ENCODE measurements around the gene COL16A1. TPM values are rescaled to one million over a fixed set of nuclear protein-coding genes. Genes with fewer than 3 reads are reported as not detected.

COL16A1 gene
- total and polyA plus RNA-seq, 2 of the 13 experiments (the other 11 are each of a cell fraction or from before 2014, with no cell fraction given): 4.3 to 12.2 TPM

DNA sequence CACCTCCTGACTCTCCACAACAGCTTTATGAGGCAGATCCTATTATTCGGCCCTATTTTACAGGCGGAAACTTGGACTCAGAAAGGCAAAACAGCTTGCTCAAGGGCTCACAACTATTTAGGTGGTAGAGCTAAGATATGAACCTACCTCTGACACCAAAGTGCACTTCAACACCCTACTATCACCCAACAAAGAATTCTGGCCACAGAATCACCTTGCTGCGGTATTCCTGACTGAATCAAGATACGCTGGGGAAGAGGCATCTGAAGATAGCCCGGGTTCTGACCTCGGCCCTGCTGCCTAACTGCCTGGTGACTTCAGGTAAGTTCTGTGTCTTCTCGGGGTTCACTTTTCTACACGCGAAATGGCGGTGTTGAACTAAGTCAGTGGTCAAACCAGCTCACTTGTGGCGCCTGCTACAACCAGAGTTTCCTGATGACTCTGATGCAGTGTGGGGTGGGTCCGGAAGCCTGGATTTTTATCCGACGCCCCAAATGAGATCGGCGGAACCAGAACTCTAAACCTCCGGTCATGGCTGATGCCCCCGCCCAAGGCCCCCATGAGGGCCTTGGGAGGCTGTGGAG is 59.7 kb downstream of the COL16A1 start (continued):
- TF ChIP-seq ZNF138 (CRISPR knock-in tag; IDR thresholded peaks at IDR 0.05; ENCODE audit: low read depth) (0 out of 2 replicates have a peak, but pooled peaks have one; percentile 9), TBX3 (IDR thresholded peaks at IDR 0.05; ENCODE audit: borderline replicate concordance) (no peak), ZNF441 (CRISPR knock-in tag; IDR thresholded peaks at IDR 0.05; ENCODE audit: borderline replicate concordance) (0 out of 2 replicates have a peak, but pooled peaks have one; percentile 4), KLF15 (CRISPR knock-in tag; IDR thresholded peaks at IDR 0.05; ENCODE audit: borderline replicate concordance) (no peak), KLF12 (CRISPR knock-in tag; IDR thresholded peaks at IDR 0.05; ENCODE audit: borderline replicate concordance) (no peak), KDM2A (CRISPR knock-in tag; IDR thresholded peaks at IDR 0.05; ENCODE audit: borderline replicate concordance, low read depth) (no peak), ATM (IDR thresholded peaks at IDR 0.05; ENCODE audit: borderline replicate concordance) (no peak), EEA1 (CRISPR knock-in tag; IDR thresholded peaks at IDR 0.05; ENCODE audit: borderline replicate concordance) (peak; percentile 23; the same call in 1 of the 2 replicates), THAP11 (CRISPR knock-in tag; IDR thresholded peaks at IDR 0.05) (no peak), PHF20 (CRISPR knock-in tag; IDR thresholded peaks at IDR 0.05) (no peak), SNAPC2 (CRISPR knock-in tag; IDR thresholded peaks at IDR 0.05) (peak; percentile 68; the same call in 1 of the 2 replicates), SETDB1 (CRISPR knock-in tag; IDR thresholded peaks at IDR 0.05; ENCODE audit: borderline replicate concordance) (no peak), ZNF343 (CRISPR knock-in tag; IDR thresholded peaks at IDR 0.05) (no peak), ZBTB1 (CRISPR knock-in tag; IDR thresholded peaks at IDR 0.05; ENCODE audit: borderline replicate concordance) (no peak), RXRB (CRISPR knock-in tag; IDR thresholded peaks at IDR 0.05; ENCODE audit: borderline replicate concordance) (no peak), SIN3A (IDR thresholded peaks at IDR 0.05; ENCODE audit: borderline replicate concordance, low read depth, low read length) (no peak), TEAD3 (CRISPR knock-in tag; optimal IDR thresholded peaks at IDR 0.05; ENCODE audit: borderline replicate concordance) (no peak), HOXA7 (CRISPR knock-in tag; IDR thresholded peaks at IDR 0.05) (no peak)
- TF ChIP-seq, protein P1, sequence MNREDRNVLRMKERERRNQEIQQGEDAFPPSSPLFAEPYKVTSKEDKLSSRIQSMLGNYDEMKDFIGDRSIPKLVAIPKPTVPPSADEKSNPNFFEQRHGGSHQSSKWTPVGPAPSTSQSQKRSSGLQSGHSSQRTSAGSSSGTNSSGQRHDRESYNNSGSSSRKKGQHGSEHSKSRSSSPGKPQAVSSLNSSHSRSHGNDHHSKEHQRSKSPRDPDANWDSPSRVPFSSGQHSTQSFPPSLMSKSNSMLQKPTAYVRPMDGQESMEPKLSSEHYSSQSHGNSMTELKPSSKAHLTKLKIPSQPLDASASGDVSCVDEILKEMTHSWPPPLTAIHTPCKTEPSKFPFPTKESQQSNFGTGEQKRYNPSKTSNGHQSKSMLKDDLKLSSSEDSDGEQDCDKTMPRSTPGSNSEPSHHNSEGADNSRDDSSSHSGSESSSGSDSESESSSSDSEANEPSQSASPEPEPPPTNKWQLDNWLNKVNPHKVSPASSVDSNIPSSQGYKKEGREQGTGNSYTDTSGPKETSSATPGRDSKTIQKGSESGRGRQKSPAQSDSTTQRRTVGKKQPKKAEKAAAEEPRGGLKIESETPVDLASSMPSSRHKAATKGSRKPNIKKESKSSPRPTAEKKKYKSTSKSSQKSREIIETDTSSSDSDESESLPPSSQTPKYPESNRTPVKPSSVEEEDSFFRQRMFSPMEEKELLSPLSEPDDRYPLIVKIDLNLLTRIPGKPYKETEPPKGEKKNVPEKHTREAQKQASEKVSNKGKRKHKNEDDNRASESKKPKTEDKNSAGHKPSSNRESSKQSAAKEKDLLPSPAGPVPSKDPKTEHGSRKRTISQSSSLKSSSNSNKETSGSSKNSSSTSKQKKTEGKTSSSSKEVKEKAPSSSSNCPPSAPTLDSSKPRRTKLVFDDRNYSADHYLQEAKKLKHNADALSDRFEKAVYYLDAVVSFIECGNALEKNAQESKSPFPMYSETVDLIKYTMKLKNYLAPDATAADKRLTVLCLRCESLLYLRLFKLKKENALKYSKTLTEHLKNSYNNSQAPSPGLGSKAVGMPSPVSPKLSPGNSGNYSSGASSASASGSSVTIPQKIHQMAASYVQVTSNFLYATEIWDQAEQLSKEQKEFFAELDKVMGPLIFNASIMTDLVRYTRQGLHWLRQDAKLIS (CRISPR knock-in tag; IDR thresholded peaks at IDR 0.05): peak; percentile 76; the same call in 1 of the 2 replicates
- TF ChIP-seq, protein P2, sequence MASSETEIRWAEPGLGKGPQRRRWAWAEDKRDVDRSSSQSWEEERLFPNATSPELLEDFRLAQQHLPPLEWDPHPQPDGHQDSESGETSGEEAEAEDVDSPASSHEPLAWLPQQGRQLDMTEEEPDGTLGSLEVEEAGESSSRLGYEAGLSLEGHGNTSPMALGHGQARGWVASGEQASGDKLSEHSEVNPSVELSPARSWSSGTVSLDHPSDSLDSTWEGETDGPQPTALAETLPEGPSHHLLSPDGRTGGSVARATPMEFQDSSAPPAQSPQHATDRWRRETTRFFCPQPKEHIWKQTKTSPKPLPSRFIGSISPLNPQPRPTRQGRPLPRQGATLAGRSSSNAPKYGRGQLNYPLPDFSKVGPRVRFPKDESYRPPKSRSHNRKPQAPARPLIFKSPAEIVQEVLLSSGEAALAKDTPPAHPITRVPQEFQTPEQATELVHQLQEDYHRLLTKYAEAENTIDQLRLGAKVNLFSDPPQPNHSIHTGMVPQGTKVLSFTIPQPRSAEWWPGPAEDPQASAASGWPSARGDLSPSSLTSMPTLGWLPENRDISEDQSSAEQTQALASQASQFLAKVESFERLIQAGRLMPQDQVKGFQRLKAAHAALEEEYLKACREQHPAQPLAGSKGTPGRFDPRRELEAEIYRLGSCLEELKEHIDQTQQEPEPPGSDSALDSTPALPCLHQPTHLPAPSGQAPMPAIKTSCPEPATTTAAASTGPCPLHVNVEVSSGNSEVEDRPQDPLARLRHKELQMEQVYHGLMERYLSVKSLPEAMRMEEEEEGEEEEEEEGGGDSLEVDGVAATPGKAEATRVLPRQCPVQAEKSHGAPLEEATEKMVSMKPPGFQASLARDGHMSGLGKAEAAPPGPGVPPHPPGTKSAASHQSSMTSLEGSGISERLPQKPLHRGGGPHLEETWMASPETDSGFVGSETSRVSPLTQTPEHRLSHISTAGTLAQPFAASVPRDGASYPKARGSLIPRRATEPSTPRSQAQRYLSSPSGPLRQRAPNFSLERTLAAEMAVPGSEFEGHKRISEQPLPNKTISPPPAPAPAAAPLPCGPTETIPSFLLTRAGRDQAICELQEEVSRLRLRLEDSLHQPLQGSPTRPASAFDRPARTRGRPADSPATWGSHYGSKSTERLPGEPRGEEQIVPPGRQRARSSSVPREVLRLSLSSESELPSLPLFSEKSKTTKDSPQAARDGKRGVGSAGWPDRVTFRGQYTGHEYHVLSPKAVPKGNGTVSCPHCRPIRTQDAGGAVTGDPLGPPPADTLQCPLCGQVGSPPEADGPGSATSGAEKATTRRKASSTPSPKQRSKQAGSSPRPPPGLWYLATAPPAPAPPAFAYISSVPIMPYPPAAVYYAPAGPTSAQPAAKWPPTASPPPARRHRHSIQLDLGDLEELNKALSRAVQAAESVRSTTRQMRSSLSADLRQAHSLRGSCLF (CRISPR knock-in tag; IDR thresholded peaks at IDR 0.05; ENCODE audit: borderline replicate concordance): no peak
- TF ChIP-seq, protein P3, sequence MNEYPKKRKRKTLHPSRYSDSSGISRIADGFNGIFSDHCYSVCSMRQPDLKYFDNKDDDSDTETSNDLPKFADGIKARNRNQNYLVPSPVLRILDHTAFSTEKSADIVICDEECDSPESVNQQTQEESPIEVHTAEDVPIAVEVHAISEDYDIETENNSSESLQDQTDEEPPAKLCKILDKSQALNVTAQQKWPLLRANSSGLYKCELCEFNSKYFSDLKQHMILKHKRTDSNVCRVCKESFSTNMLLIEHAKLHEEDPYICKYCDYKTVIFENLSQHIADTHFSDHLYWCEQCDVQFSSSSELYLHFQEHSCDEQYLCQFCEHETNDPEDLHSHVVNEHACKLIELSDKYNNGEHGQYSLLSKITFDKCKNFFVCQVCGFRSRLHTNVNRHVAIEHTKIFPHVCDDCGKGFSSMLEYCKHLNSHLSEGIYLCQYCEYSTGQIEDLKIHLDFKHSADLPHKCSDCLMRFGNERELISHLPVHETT (CRISPR knock-in tag; conservative IDR thresholded peaks at IDR 0.05): 0 out of 2 replicates have a peak, but pooled peaks have one; percentile 40
